SK-N-SH (cell line): ENCODE data around the gene CELF4. TPM values are rescaled to one million over a fixed set of nuclear protein-coding genes. Genes with fewer than 3 reads are reported as not detected.

Experiments
- CTCF ChIA-PET: fragments of 300-600, 350-600 bp; formaldehyde crosslinking; extraction: SDS; loops from one replicate; lab custom pipeline; 2021; lab: Yijun Ruan, JAX
- POLR2A ChIA-PET: fragments of 350-600 bp; sonication (Branson Sonifier 250); formaldehyde crosslinking; extraction: SDS; loops from one replicate; lab custom pipeline; 2020; ENCODE audit warnings: antibody characterized with exemption, inconsistent platforms; lab: Yijun Ruan, JAX
- DNase-seq: peaks from one replicate; pipeline ENCODE4 v3.0.0; 2012
- H2AFZ ChIP-seq: fragments of 200-600 bp; sonication (generic); 2 replicates; pipeline ENCODE4 v1.8.1; 2016; ENCODE audit warnings: antibody characterized with exemption, mild to moderate bottlenecking, low read depth
- H3F3A ChIP-seq: fragments of 200-600 bp; sonication (generic); replicated peaks from 2 replicates; pipeline ENCODE3; 2016; ENCODE audit warnings: antibody characterized with exemption, mild to moderate bottlenecking; ENCODE audit not compliant: insufficient read depth
- H3K27ac ChIP-seq, 2 experiments: fragments of 200-500 bp in 1 of 2; fragments of 200-600 bp in 1 of 2; sonication (Bioruptor generic) in 1 of 2; sonication (generic), shearing (Covaris generic) in 1 of 2; 2 replicates each; pipeline versions ENCODE4 v1.5.1 to v1.6.1; 2014 to 2016; ENCODE audit warnings: low read depth in 2 of 2, inconsistent platforms in 1 of 2, low read length in 1 of 2, mild to moderate bottlenecking in 1 of 2, mixed read lengths in 1 of 2
- H3K27me3 ChIP-seq: fragments of 200-600 bp; sonication (generic), shearing (Covaris generic); 2 replicates; pipeline ENCODE4 v1.6.1; 2016; ENCODE audit warnings: mixed run types; ENCODE audit not compliant: insufficient read depth
- H3K36me3 ChIP-seq, 2 experiments: fragments of 200-500 bp in 1 of 2; fragments of 200-600 bp in 1 of 2; sonication (Bioruptor generic) in 1 of 2; sonication (generic) in 1 of 2; replicated peaks in 1 of 2; 2 replicates each; pipeline versions ENCODE3 to v1.5.1; 2014 to 2016; ENCODE audit warnings: low read length in 1 of 2, mild to moderate bottlenecking in 1 of 2; ENCODE audit not compliant: insufficient read depth in 2 of 2, control insufficient read depth in 1 of 2
- H3K4me1 ChIP-seq, 2 experiments: fragments of 200-500 bp in 1 of 2; fragments of 200-600 bp in 1 of 2; sonication (Bioruptor generic) in 1 of 2; sonication (generic), shearing (Covaris generic) in 1 of 2; 2 replicates each; pipeline versions ENCODE4 v1.5.1 to v1.6.1; 2014 to 2016; ENCODE audit warnings: low read depth in 1 of 2, low read length in 1 of 2, mixed run types in 1 of 2; ENCODE audit not compliant: insufficient read depth in 2 of 2, control insufficient read depth in 1 of 2
- H3K4me2 ChIP-seq: fragments of 200-600 bp; sonication (generic), shearing (Covaris generic); 2 replicates; pipeline ENCODE4 v1.6.1; 2017; ENCODE audit warnings: mixed run types
- H3K4me3 ChIP-seq, 2 experiments: fragments of 200-500 bp in 1 of 2; fragments of 200-600 bp in 1 of 2; sonication (Bioruptor generic) in 1 of 2; sonication (generic), shearing (Covaris generic) in 1 of 2; 2 replicates each; pipeline versions ENCODE4 v1.5.1 to v1.8.1; 2014 to 2016; ENCODE audit warnings: low read depth in 2 of 2, inconsistent platforms in 1 of 2, low read length in 1 of 2, mild to moderate bottlenecking in 1 of 2, mixed read lengths in 1 of 2, moderate library complexity in 1 of 2
- H3K79me2 ChIP-seq: fragments of 200-600 bp; sonication (generic); 2 replicates; pipeline ENCODE4 v1.8.1; 2017; ENCODE audit warnings: mild to moderate bottlenecking; ENCODE audit not compliant: insufficient read depth
- H3K9ac ChIP-seq: fragments of 200-600 bp; sonication (generic); 2 replicates; pipeline ENCODE4 v1.6.1; 2017; ENCODE audit warnings: mixed run types
- H3K9me2 ChIP-seq: fragments of 200-600 bp; sonication (generic); 2 replicates; pipeline ENCODE4 v1.6.1; 2017; ENCODE audit warnings: mixed run types
- H3K9me3 ChIP-seq: fragments of 200-600 bp; sonication (generic); 2 replicates; pipeline ENCODE4 v1.6.1; 2017; ENCODE audit warnings: mixed run types, mild to moderate bottlenecking, moderate library complexity
- H4K20me1 ChIP-seq: fragments of 200-600 bp; sonication (generic); 2 replicates; pipeline ENCODE4 v1.6.1; 2017; ENCODE audit warnings: mild to moderate bottlenecking, mixed run types; ENCODE audit not compliant: insufficient read depth
- CTCF ChIP-seq: fragments of 200-600 bp; sonication (generic); IDR thresholded peaks from 2 replicates; pipeline ENCODE4 v1.6.1; 2017; ENCODE audit warnings: antibody characterized with exemption, mild to moderate bottlenecking, moderate library complexity
- EP300 ChIP-seq, 2 experiments: IDR thresholded peaks; 2 replicates each; pipeline versions ENCODE4 v1.4.0 to v1.6.1; 2012; ENCODE audit warnings: borderline replicate concordance in 1 of 2, low read depth in 1 of 2, low read length in 1 of 2
- FOXJ3 ChIP-seq: sonication (generic); formaldehyde crosslinking; IDR thresholded peaks from 2 replicates; pipeline ENCODE4 v1.5.1; 2020; ENCODE audit warnings: mild to moderate bottlenecking, missing genetic modification reagents
- FOXM1 ChIP-seq: IDR thresholded peaks from 2 replicates; pipeline ENCODE4 v1.4.0; 2012; ENCODE audit warnings: low read depth, mild to moderate bottlenecking
- GABPA ChIP-seq: IDR thresholded peaks from 2 replicates; pipeline ENCODE4 v1.4.0; 2012; ENCODE audit warnings: low read depth, mild to moderate bottlenecking
- IRF3 ChIP-seq: fragments of 150-350 bp; IDR thresholded peaks from 2 replicates; pipeline ENCODE4 v1.6.1; 2016; ENCODE audit warnings: mild to moderate bottlenecking, low read depth, low read length
- JUND ChIP-seq: IDR thresholded peaks from 2 replicates; pipeline ENCODE4 v1.4.0; 2012
- MAX ChIP-seq: IDR thresholded peaks from 2 replicates; pipeline ENCODE4 v1.4.0; 2012; ENCODE audit warnings: low read depth
- MEF2A ChIP-seq: IDR thresholded peaks from 2 replicates; pipeline ENCODE4 v1.4.0; 2012; ENCODE audit warnings: low read depth, borderline replicate concordance
- PBX3 ChIP-seq: IDR thresholded peaks from 2 replicates; pipeline ENCODE4; 2012
- POLR2AphosphoS5 ChIP-seq: IDR thresholded peaks from 2 replicates; pipeline ENCODE4 v1.6.1; 2012; ENCODE audit warnings: low read depth, low read length
- RAD21 ChIP-seq: IDR thresholded peaks from 2 replicates; pipeline ENCODE4 v1.6.1; 2012; ENCODE audit warnings: mild to moderate bottlenecking, low read length
- RCOR1 ChIP-seq: fragments of 150-350 bp; IDR thresholded peaks from 2 replicates; pipeline ENCODE4 v1.6.1; 2017; ENCODE audit warnings: antibody characterized with exemption, low read length
- RFX5 ChIP-seq: IDR thresholded peaks from 2 replicates; pipeline ENCODE4 v1.6.1; 2012; ENCODE audit warnings: mild to moderate bottlenecking, improper control_type of control experiment, low read length
- TCF12 ChIP-seq: IDR thresholded peaks from 2 replicates; pipeline ENCODE4 v1.4.0; 2012
- YY1 ChIP-seq: IDR thresholded peaks from 2 replicates; pipeline ENCODE4 v1.4.0; 2012; ENCODE audit warnings: low read depth, mild to moderate bottlenecking
- ZBTB33 ChIP-seq: IDR thresholded peaks from 2 replicates; pipeline ENCODE4 v1.4.0; 2012; ENCODE audit warnings: low read depth, borderline replicate concordance
- WGBS: methylation state at CpG from one replicate; pipeline ENCODE4 v1.1.6; 2017; ENCODE audit warnings: low lambda C conversion rate; 5-methylcytosine and 5-hydroxymethylcytosine counted together
- polyA plus RNA-seq, 3 experiments: library from polyadenylated mRNA; depleted of rRNA; stranded (reverse); fragments of >200 nt; gene quantifications; 2 replicates each; pipeline ENCODE4 v1.2.3, GENCODE V29; 2012

Gene CELF4
- polyA plus RNA-seq, 1 of the 3 experiments (the other 2 are of a cell fraction): 0.26 TPM

GRCh38 chr18:37458697-37459096 lies 106.9 kb downstream of the CELF4 start:
- no peak for DNase-seq
- Histone ChIP-seq H2AFZ (no peak overlapping the region), H3K79me2 (no peaks in the 10 kb centered on the region), H3K4me3 (no peak overlapping the region), H3K9ac (no peak overlapping the region), H3K4me2 (no peak overlapping the region), H3K27me3 (no peaks in the 10 kb centered on the region), H3K27ac (no peak overlapping the region), H4K20me1 (no peaks in the 10 kb centered on the region), H3F3A (no peaks in the 10 kb centered on the region), H3K36me3 (no peaks in the 10 kb centered on the region), H3K9me2 (no peaks in the 10 kb centered on the region), H3K9me3 (no peaks in the 10 kb centered on the region), H3K4me1 (peaks cover 0 to 23% of the 10 kb centered on the region in 2 experiments; a peak in 1 of 4 replicates)
- 41% methylated on average over 5 of the region's 6 CpGs for WGBS
- ChIA-PET POLR2A (no interaction called here), CTCF (interaction anchor here (0.8 to 1.9 kb wide), 5 partner anchors 9 to 80 kb away, joined by 3 to 7 read pairs (median 4); no protein-coding TSS in a partner anchor)
- TF ChIP-seq JUND (no peak), RCOR1 (no peak), TCF12 (no peak), CTCF (no peak), GABPA (no peak), MEF2A (no peak), FOXJ3 (CRISPR knock-in tag) (no peak), PBX3 (no peak), RAD21 (no peak), MAX (no peak), FOXM1 (no peak), EP300 (IDR thresholded peaks at IDR 0.05; ENCODE audit: borderline replicate concordance in 1 of 2, low read depth in 1 of 2, low read length in 1 of 2) (no peak), ZBTB33 (no peak), POLR2AphosphoS5 (no peak), RFX5 (no peak), YY1 (no peak), IRF3 (no peak)
